HepG2 (cell line): Measurements from ENCODE around the gene TSSK3. TPM values are rescaled to one million over a fixed set of nuclear protein-coding genes. Genes with fewer than 3 reads are reported as not detected.

ENCODE experiments used
- ARID2 ChIP-seq: sonication (generic); formaldehyde crosslinking; IDR thresholded peaks from 2 replicates; pipeline ENCODE4 v1.8.1; 2022; ENCODE audit warnings: mild to moderate bottlenecking, missing genetic modification reagents, borderline replicate concordance
- DNMT1 ChIP-seq: sonication (generic); formaldehyde crosslinking; IDR thresholded peaks from 2 replicates; pipeline ENCODE4 v1.5.1; 2020; ENCODE audit warnings: mild to moderate bottlenecking, missing genetic modification reagents
- FOXJ3 ChIP-seq: sonication (generic); formaldehyde crosslinking; IDR thresholded peaks from 2 replicates; pipeline ENCODE4 v1.4.0; 2020; ENCODE audit warnings: missing genetic modification reagents, mild to moderate bottlenecking, borderline replicate concordance
- MTA3 ChIP-seq: sonication (generic); formaldehyde crosslinking; IDR thresholded peaks from 2 replicates; pipeline ENCODE4 v1.4.0; 2020; ENCODE audit warnings: missing genetic modification reagents
- PCBP1 ChIP-seq: fragments of 200-400 bp; formaldehyde crosslinking; IDR thresholded peaks from 2 replicates; pipeline ENCODE4 v1.6.1; 2017; ENCODE audit warnings: mild to moderate bottlenecking, low read depth, low read length, borderline replicate concordance
- PHF21A ChIP-seq: sonication (generic); formaldehyde crosslinking; IDR thresholded peaks from 2 replicates; pipeline ENCODE4 v1.5.0; 2020; ENCODE audit warnings: mild to moderate bottlenecking, missing genetic modification reagents
- RAD51 ChIP-seq: fragments of 450-650 bp; IDR thresholded peaks from 2 replicates; pipeline ENCODE4 v1.6.1; 2016; ENCODE audit warnings: borderline replicate concordance
- REL ChIP-seq: sonication (generic); formaldehyde crosslinking; conservative IDR thresholded peaks from 2 replicates; pipeline ENCODE4 v1.8.0; 2022; ENCODE audit warnings: mild to moderate bottlenecking, missing genetic modification reagents, moderate library complexity
- SIX4 ChIP-seq: sonication (generic); formaldehyde crosslinking; IDR thresholded peaks from 2 replicates; pipeline ENCODE4 v1.4.0; 2020; ENCODE audit warnings: missing genetic modification reagents
- SPEN ChIP-seq: sonication (generic); formaldehyde crosslinking; IDR thresholded peaks from 2 replicates; pipeline ENCODE4 v1.5.1; 2020; ENCODE audit warnings: low read depth, mild to moderate bottlenecking, missing genetic modification reagents
- TARDBP ChIP-seq: sonication (generic); formaldehyde crosslinking; IDR thresholded peaks from 2 replicates; pipeline ENCODE4 v1.8.0; 2022; ENCODE audit warnings: mild to moderate bottlenecking, missing genetic modification reagents
- TFDP2 ChIP-seq: sonication (generic); formaldehyde crosslinking; IDR thresholded peaks from 2 replicates; pipeline ENCODE4 v1.4.0; 2020; ENCODE audit warnings: missing genetic modification reagents
- ZFP82 ChIP-seq: sonication (generic); formaldehyde crosslinking; IDR thresholded peaks from 2 replicates; pipeline ENCODE4 v1.5.1; 2020; ENCODE audit warnings: mild to moderate bottlenecking, missing genetic modification reagents, borderline replicate concordance
- ZNF121 ChIP-seq: sonication (generic); formaldehyde crosslinking; IDR thresholded peaks from 2 replicates; pipeline ENCODE4 v1.5.0; 2020; ENCODE audit warnings: mild to moderate bottlenecking, missing genetic modification reagents
- ZNF136 ChIP-seq: sonication (generic); formaldehyde crosslinking; IDR thresholded peaks from 2 replicates; pipeline ENCODE4 v1.8.1; 2022; ENCODE audit warnings: low read depth, mild to moderate bottlenecking, moderate library complexity, missing genetic modification reagents
- ZNF207 ChIP-seq: fragments of 450-650 bp; IDR thresholded peaks from 2 replicates; pipeline ENCODE4 v1.6.1; 2016; ENCODE audit warnings: antibody characterized with exemption, borderline replicate concordance
- ZNF296 ChIP-seq: sonication (generic); formaldehyde crosslinking; conservative IDR thresholded peaks from 2 replicates; pipeline ENCODE4 v1.5.0; 2020; ENCODE audit warnings: mild to moderate bottlenecking, missing genetic modification reagents
- ZNF432 ChIP-seq: sonication (generic); formaldehyde crosslinking; IDR thresholded peaks from 2 replicates; pipeline ENCODE4 v1.5.0; 2020; ENCODE audit warnings: missing genetic modification reagents, mild to moderate bottlenecking, borderline replicate concordance
- ZNF562 ChIP-seq: sonication (generic); formaldehyde crosslinking; IDR thresholded peaks from 2 replicates; pipeline ENCODE4 v1.8.0; 2022; ENCODE audit warnings: missing genetic modification reagents, borderline replicate concordance
- ZNF639 ChIP-seq: conservative IDR thresholded peaks from 2 replicates; pipeline ENCODE4 v1.6.1; 2018; ENCODE audit warnings: missing genetic modification reagents
- ZNF7 ChIP-seq: IDR thresholded peaks from 2 replicates; pipeline ENCODE4 v1.6.1; 2016; ENCODE audit warnings: missing biosample characterization, missing genetic modification reagents
- ZSCAN31 ChIP-seq: sonication (generic); formaldehyde crosslinking; IDR thresholded peaks from 2 replicates; pipeline ENCODE4 v1.5.0; 2020; ENCODE audit warnings: low read depth, mild to moderate bottlenecking, missing genetic modification reagents
- polyA plus RNA-seq, 8 experiments: library from polyadenylated mRNA; depleted of rRNA in 3 of 8; stranded (reverse) in 7 of 8; unstranded in 1 of 8; fragments of >200 nt; fragmentation: Illumina TruSeq in 4 of 8; extraction: Trizol in 4 of 8; gene quantifications; 2 replicates each; pipeline versions ENCODE4 v1.2.1 to v1.2.3, GENCODE V29; 2011 to 2016; ENCODE audit warnings: low read depth in 4 of 8, missing spikeins in 1 of 8, mixed read lengths in 1 of 8; ENCODE audit not compliant: insufficient read depth in 1 of 8
- total RNA-seq, 5 experiments: library from RNA; depleted of rRNA; stranded (reverse); fragments of >200 nt; fragmentation: Illumina TruSeq; extraction: Trizol; gene quantifications; 2 replicates each; pipeline ENCODE4 v1.2.3, GENCODE V29; 2016; ENCODE audit warnings: low read depth in 1 of 5
- TF ChIP-seq, protein P1 (sequence below): sonication (generic); formaldehyde crosslinking; IDR thresholded peaks from 2 replicates; pipeline ENCODE4 v1.8.1; 2023; ENCODE audit warnings: mild to moderate bottlenecking, inconsistent platforms, moderate library complexity, missing genetic modification reagents, borderline replicate concordance
- TF ChIP-seq, protein P2 (sequence below): sonication (generic); formaldehyde crosslinking; IDR thresholded peaks from 2 replicates; pipeline ENCODE4 v1.5.1; 2020; ENCODE audit warnings: missing genetic modification reagents, mild to moderate bottlenecking, borderline replicate concordance

TSSK3 gene
- total and polyA plus RNA-seq, 2 of the 13 experiments (the other 11 are each of a cell fraction or from before 2014, with no cell fraction given) = 1.0 to 1.1 TPM

GRCh38 chr1:32352239-32352745, 10.0 kb upstream of the TSSK3 start (continued):
- no peak for TF ChIP-seq PCBP1
- TF ChIP-seq SPEN (CRISPR knock-in tag) = no peak
- no peak for TF ChIP-seq ZNF432 (CRISPR knock-in tag)
- TF ChIP-seq RAD51 = no peak
- TF ChIP-seq TFDP2 = no peak
- TF ChIP-seq, protein P1, sequence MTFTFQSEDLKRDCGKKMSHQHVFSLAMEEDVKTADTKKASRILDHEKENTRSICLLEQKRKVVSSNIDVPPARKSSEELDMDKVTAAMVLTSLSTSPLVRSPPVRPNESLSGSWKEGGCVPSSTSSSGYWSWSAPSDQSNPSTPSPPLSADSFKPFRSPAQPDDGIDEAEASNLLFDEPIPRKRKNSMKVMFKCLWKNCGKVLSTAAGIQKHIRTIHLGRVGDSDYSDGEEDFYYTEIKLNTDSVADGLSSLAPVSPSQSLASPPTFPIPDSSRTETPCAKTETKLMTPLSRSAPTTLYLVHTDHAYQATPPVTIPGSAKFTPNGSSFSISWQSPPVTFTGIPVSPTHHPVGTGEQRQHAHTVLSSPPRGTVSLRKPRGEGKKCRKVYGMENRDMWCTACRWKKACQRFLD (CRISPR knock-in tag) = no peak
- TF ChIP-seq MTA3 (CRISPR knock-in tag) = no peak
- no peak for TF ChIP-seq ARID2 (CRISPR knock-in tag)
- TF ChIP-seq, protein P2, sequence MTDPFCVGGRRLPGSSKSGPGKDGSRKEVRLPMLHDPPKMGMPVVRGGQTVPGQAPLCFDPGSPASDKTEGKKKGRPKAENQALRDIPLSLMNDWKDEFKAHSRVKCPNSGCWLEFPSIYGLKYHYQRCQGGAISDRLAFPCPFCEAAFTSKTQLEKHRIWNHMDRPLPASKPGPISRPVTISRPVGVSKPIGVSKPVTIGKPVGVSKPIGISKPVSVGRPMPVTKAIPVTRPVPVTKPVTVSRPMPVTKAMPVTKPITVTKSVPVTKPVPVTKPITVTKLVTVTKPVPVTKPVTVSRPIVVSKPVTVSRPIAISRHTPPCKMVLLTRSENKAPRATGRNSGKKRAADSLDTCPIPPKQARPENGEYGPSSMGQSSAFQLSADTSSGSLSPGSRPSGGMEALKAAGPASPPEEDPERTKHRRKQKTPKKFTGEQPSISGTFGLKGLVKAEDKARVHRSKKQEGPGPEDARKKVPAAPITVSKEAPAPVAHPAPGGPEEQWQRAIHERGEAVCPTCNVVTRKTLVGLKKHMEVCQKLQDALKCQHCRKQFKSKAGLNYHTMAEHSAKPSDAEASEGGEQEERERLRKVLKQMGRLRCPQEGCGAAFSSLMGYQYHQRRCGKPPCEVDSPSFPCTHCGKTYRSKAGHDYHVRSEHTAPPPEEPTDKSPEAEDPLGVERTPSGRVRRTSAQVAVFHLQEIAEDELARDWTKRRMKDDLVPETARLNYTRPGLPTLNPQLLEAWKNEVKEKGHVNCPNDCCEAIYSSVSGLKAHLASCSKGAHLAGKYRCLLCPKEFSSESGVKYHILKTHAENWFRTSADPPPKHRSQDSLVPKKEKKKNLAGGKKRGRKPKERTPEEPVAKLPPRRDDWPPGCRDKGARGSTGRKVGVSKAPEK (CRISPR knock-in tag) = no peak
- no peak for TF ChIP-seq ZNF296 (CRISPR knock-in tag)
- no peak for TF ChIP-seq ZNF7
- no peak for TF ChIP-seq ZNF207
- TF ChIP-seq TARDBP (CRISPR knock-in tag) = no peak; the same call in 1 of the 2 replicates
- TF ChIP-seq ZFP82 (CRISPR knock-in tag) = no peak
- TF ChIP-seq ZNF121 (CRISPR knock-in tag) = no peak
- TF ChIP-seq ZNF136 (CRISPR knock-in tag) = no peak
- no peak for TF ChIP-seq REL (CRISPR knock-in tag)
- no peak for TF ChIP-seq FOXJ3 (CRISPR knock-in tag)
- TF ChIP-seq ZNF639 (CRISPR knock-in tag) = no peak
- TF ChIP-seq PHF21A (CRISPR knock-in tag) = peak; percentile 24
- no peak for TF ChIP-seq ZSCAN31 (CRISPR knock-in tag)
- no peak for TF ChIP-seq ZNF562 (CRISPR knock-in tag)
- TF ChIP-seq DNMT1 (CRISPR knock-in tag) = no peak
- TF ChIP-seq SIX4 (CRISPR knock-in tag) = no peak
